Thoracic aorta (tissue), 2 donors: ENCODE results near the gene PLEKHH1. TPM values are rescaled to one million over a fixed set of nuclear protein-coding genes. Genes with fewer than 3 reads are reported as not detected.
A peak's percentile ranks its signal among the peaks of the same experiment; 100 is the strongest.
"Not testable (repeated sequence)": the region's sequence is repeated elsewhere in the genome, so short reads cannot be mapped to it uniquely, and the experiment has no call there.

Experiments
- ATAC-seq: fragments of 150-250 bp; one replicate; pipeline ENCODE4 v1.8.0; 2017; ENCODE audit warnings: low read depth; ENCODE audit not compliant: insufficient number of reproducible peaks, low FRiP score
- DNase-seq: peaks from one replicate; pipeline ENCODE4 v3.0.0-alpha.2; 2020; ENCODE audit warnings: low spot score
- H3K27ac ChIP-seq, 2 donors: fragments of 200-600 bp; sonication (generic); 1 replicate in 1 of 2; 2 replicates in 1 of 2; pipeline ENCODE4 v1.5.1; 2016; ENCODE audit warnings: mild to moderate bottlenecking in 2 of 2, moderate library complexity in 2 of 2
- H3K27me3 ChIP-seq: fragments of 200-600 bp; sonication (generic); replicated peaks from 2 replicates; pipeline ENCODE4 v1.6.0; 2016; ENCODE audit warnings: mild to moderate bottlenecking; ENCODE audit not compliant: insufficient read depth
- H3K36me3 ChIP-seq: fragments of 200-600 bp; sonication (generic); one replicate; pipeline ENCODE4 v1.5.1; 2016
- H3K4me1 ChIP-seq, 2 donors: fragments of 200-600 bp; sonication (generic); 1 replicate in 1 of 2; 2 replicates in 1 of 2; pipeline versions ENCODE4 v1.5.1 to v1.6.0; 2016; ENCODE audit warnings: low read depth in 2 of 2, mild to moderate bottlenecking in 1 of 2; ENCODE audit not compliant: control insufficient read depth in 1 of 2
- H3K4me3 ChIP-seq: fragments of 200-600 bp; sonication (generic); 2 replicates; pipeline ENCODE4 v1.5.1; 2016; ENCODE audit warnings: mild to moderate bottlenecking
- H3K9me3 ChIP-seq: fragments of 200-600 bp; sonication (generic); 2 replicates; pipeline ENCODE4 v1.5.1; 2016
- total RNA-seq, 2 donors: library from RNA; depleted of rRNA; stranded (reverse); fragments of >200 nt; gene quantifications; one replicate each; pipeline versions ENCODE4 v1.1.0 to v1.2.3, GENCODE V29; 2016
- TF ChIP-seq, protein P1 (sequence below): fragments of 200-600 bp; sonication (generic); IDR thresholded peaks from one replicate; pipeline ENCODE4 v1.5.1; 2019; ENCODE audit warnings: antibody characterized with exemption

The PLEKHH1 gene
- total RNA-seq, 2 donors from 2014 or later = 1.4 to 3.8 TPM

DNA sequence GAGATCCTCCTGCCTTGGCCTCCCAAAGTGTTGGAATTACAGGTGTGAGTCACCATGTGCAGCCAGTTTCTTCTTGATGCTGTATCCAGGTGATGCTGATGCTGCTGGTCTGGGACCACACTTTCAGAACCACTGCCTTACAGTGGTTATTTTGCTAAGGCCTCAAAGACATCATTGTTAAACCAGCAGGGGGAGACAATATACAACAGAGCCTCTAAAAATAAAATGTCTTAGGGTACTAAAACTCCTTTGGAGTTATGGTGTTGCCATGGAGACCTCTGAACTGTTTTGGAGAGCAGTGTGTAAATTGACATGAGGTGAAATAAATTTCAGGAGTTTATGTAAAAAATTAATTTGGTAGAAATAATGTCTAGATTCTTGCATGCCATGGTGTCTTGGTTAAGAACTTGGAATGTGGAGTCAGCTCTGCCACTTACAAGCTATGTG, 85.5 kb downstream of the PLEKHH1 start:
- peak overlapping the region; percentile 84 for H3K4me3 ChIP-seq
- H3K9me3 ChIP-seq = no peaks in the 10 kb centered on the region
- no peaks in the 10 kb centered on the region for H3K36me3 ChIP-seq
- H3K27me3 ChIP-seq = no peaks in the 10 kb centered on the region
- peak; percentile 54 for ATAC-seq
- peak overlapping the region in 1 of 2 donors; percentile 84 for H3K27ac ChIP-seq
- TF ChIP-seq, protein P1, sequence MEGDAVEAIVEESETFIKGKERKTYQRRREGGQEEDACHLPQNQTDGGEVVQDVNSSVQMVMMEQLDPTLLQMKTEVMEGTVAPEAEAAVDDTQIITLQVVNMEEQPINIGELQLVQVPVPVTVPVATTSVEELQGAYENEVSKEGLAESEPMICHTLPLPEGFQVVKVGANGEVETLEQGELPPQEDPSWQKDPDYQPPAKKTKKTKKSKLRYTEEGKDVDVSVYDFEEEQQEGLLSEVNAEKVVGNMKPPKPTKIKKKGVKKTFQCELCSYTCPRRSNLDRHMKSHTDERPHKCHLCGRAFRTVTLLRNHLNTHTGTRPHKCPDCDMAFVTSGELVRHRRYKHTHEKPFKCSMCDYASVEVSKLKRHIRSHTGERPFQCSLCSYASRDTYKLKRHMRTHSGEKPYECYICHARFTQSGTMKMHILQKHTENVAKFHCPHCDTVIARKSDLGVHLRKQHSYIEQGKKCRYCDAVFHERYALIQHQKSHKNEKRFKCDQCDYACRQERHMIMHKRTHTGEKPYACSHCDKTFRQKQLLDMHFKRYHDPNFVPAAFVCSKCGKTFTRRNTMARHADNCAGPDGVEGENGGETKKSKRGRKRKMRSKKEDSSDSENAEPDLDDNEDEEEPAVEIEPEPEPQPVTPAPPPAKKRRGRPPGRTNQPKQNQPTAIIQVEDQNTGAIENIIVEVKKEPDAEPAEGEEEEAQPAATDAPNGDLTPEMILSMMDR = peak; percentile 71
- H3K4me1 ChIP-seq = peaks cover 16 to 36% of the 10 kb centered on the region in 2 donors
- DNase-seq = no peak

DNA sequence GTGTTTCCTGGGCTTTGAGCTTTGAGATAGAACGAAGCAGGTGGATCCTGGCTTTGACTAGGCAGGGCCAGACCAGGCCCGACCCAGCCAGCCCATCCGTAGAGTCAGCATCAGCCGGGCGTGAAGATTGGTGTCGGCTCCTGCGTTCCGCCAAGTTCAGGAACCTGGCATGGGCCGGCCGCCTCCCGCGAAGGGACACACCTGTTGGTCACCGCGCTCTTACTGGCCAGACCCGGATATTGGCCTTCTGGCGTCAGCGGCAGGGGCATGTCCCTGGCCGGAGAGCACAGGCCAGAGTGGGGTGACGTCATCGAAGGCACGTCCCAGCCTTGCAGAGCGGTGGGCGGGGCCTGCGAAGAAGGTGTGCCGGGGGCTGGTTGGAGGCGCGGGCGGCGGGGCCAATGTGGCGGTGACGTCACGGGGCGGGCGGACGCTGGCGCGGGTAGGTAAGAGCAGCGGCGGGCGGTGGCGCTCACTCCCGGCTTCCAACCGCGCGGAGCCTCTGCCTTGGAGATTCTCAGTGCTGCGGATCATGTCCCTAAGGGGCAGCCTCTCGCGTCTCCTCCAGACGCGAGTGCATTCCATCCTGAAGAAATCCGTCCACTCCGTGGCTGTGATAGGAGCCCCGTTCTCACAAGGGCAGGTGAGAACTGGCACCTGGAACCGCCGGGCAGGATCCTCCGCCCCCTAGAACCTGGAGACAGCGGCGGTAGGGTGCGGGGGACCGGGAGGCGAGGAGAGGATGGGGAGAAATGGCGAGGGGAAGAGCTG, 86.5 kb downstream of the PLEKHH1 start, which contains the start of gene ARG2:
Gene ARG2 (plus strand): TSS at position 475 of the 771 bp plus-strand sequence. CDS start 58 bp downstream, at position 533.
- ATAC-seq = peak; percentile 83

DNA sequence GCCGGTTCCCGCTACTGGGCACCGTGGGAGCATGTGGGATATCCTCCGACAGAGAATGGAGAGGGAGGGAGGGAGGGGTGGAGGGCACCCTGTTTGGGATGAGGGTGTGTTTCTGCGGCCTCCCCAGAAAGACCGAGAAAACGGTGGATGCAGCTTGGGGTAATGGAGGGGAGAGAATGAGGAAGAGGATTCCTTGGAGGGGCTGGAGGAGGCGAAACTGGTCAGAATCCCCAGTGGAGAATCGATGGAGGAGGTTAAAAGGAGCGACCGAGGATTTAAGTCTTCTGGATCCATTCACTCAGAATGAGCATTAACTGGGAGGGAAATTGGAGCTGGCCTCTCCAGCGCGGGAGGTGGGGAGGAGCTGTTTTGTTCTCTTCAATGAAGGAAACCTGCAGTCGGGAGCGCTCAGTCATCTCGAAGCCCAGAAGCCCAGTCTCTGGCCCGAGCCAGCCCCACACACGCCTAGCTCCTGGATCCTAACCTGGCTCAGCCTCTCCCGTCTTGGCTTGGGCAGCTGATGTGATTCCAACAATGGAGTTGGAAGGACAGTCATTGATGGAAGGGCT, 87.2 kb downstream of the PLEKHH1 start:
- Histone ChIP-seq H3K9me3 (no peaks in the 10 kb centered on the region), H3K27ac (peak overlapping the region; percentile 77 to 84), H3K27me3 (no peaks in the 10 kb centered on the region), H3K36me3 (no peaks in the 10 kb centered on the region), H3K4me1 (peaks cover 16 to 38% of the 10 kb centered on the region in 2 donors), H3K4me3 (peak overlapping the region; percentile 84)
- DNase-seq (no peak), ATAC-seq (no peak)
- TF ChIP-seq, protein P1 = no peak

More for the DNA sequence above, 86.5 kb downstream of the PLEKHH1 start, which contains the start of gene ARG2:
- TF ChIP-seq, protein P1 = no peak
- Histone ChIP-seq H3K9me3 (no peaks in the 10 kb centered on the region), H3K4me1 (peaks cover 16 to 38% of the 10 kb centered on the region in 2 donors), H3K4me3 (peak within 1 kb of the TSS; percentile 84), H3K27ac (peak within 1 kb of the TSS; percentile 77 to 84), H3K36me3 (no peaks in the 10 kb centered on the region), H3K27me3 (no peaks in the 10 kb centered on the region)
- DNase-seq = peak; percentile 95

DNA sequence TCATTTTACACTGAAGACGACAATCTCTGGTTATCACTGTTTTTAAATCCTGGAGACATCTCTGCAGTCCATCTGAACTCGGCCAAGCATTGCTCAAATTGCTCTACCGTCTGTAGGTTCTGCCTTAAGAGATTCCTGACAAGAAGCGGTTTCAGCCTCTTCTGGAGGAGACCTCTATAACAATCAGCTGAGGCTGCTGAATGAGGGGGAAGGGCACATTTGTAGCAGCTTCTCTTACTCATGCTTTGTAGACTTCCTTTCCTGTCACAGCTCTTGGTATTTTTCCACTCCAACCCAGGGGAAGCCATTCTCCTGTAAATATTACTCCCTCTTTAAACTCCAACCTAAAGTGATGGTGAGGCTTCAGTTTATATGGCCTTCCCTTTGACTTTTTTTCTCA, 89.6 kb downstream of the PLEKHH1 start:
- ATAC-seq (peak; percentile 58), DNase-seq (no peak)
- Histone ChIP-seq H3K9me3 (no peaks in the 10 kb centered on the region), H3K27me3 (no peaks in the 10 kb centered on the region), H3K4me3 (peak overlapping the region; percentile 7), H3K27ac (peak overlapping the region; percentile 27 to 81), H3K4me1 (peaks cover 16 to 38% of the 10 kb centered on the region in 2 donors), H3K36me3 (no peaks in the 10 kb centered on the region)
- TF ChIP-seq, protein P1 = no peak

DNA sequence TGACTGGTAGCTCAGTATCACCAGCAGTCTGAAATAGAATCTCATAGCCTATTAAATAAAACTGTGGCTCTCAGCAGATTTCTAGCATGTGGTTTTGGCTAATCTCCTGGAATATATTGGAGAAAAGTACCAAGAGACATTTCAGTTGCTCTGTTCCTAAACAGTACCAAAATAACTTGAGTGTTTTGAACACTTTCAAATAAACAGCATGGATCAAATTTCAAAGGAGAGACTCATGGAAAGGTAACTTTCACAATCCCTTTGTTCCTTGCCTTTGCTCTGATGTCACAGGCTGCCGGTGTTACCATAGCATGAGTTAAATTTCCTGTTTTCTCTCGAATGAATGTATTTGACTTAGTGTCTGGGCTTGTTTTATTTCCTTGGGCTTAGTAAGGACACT, 90.0 kb downstream of the PLEKHH1 start:
- peaks cover 16 to 38% of the 10 kb centered on the region in 2 donors for H3K4me1 ChIP-seq
- TF ChIP-seq, protein P1 = no peak
- H3K9me3 ChIP-seq = no peaks in the 10 kb centered on the region
- peak overlapping the region; percentile 0 for H3K4me3 ChIP-seq
- H3K36me3 ChIP-seq = no peaks in the 10 kb centered on the region
- peak overlapping the region; percentile 27 to 81 for H3K27ac ChIP-seq
- no peaks in the 10 kb centered on the region for H3K27me3 ChIP-seq
- DNase-seq (no peak), ATAC-seq (peak; percentile 2)

DNA sequence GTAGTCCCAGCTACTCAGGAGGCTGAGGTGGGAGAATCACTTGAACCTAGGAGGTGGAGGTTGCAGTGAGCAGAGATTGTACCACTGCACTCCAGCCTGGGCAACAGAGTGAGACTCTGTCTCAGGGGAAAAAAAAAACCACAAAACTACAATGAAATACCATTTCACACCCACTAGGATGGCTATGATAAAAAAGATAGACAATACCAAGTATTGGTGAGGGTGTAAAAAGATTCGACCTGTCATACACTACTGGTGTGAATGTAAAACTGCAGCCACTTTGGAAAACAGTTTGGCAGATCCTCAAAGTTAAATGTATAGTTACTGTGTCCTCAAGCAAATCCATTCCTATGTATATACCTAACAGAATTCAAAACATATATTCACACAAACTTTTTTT, 93.0 kb downstream of the PLEKHH1 start:
- not testable (repeated sequence) for H3K36me3 ChIP-seq, H3K27me3 ChIP-seq, H3K27ac ChIP-seq, DNase-seq, H3K9me3 ChIP-seq, H3K4me3 ChIP-seq, ATAC-seq
- H3K4me1 ChIP-seq = peaks cover 9 to 21% of the 10 kb centered on the region in 2 donors
